Activated CD8-positive, alpha-beta memory T cell treated with anti-CD3 and anti-CD28 coated beads for 1 hour (primary cell): Measurements from ENCODE around the gene GNPAT.
A peak's percentile ranks its signal among the peaks of the same experiment; 100 is the strongest.

Source experiments
- DNase-seq, 2 donors: peaks; one replicate each; pipeline ENCODE4 v3.0.0-alpha.2; 2020; ENCODE audit warnings: low read depth in 1 of 2; ENCODE audit errors: extremely low read depth in 1 of 2

Gene GNPAT

DNA sequence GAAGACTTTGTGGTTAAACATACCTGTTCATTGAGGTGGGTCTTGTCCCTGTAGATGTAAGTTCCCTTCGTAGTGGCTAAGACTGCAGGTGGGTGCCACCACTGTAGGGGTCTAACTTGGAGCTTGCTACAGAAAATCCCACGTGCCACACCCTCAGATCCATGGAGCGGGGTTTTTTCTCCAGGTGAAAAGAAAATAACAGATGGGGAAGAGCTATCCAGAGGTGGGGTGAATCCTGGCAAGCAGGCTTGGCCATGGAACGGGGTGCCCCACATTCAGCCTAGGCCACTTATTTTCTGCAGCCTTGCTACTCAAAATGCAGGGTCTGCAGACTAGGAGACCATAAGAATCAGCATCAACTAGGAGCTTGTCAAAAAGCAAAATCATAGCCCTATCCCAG is 72.6 kb downstream of the GNPAT start:
- no peak for DNase-seq

GRCh38 chr1:231315887-231316286 is 74.9 kb downstream of the GNPAT start:
- DNase-seq, result peak in 1 of 2 donors; percentile 4

- DNase-seq, result no peak
These were observed 76.4 kb downstream of the GNPAT start for GRCh38 chr1:231317306-231318014.

DNA sequence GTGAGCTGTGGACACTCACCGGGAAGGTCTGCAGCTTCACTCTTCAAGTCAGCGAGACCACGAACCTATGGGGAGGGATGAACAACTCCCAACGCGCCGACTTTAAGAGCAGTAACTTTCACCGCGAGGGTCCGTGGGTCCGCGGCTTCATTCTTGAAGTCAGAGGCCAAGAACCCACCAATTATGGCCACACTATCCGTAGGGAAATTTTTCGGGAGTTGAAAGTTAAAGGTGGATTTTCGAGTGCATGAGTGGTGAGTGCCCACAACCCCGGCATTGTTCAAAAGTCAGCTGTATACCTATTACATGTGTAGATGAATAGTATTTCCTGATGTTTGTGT is 77.0 kb downstream of the GNPAT start:
- no peak for DNase-seq

- DNase-seq, result no peak
These were observed 77.6 kb downstream of the GNPAT start for GRCh38 chr1:231318568-231318967.

DNA sequence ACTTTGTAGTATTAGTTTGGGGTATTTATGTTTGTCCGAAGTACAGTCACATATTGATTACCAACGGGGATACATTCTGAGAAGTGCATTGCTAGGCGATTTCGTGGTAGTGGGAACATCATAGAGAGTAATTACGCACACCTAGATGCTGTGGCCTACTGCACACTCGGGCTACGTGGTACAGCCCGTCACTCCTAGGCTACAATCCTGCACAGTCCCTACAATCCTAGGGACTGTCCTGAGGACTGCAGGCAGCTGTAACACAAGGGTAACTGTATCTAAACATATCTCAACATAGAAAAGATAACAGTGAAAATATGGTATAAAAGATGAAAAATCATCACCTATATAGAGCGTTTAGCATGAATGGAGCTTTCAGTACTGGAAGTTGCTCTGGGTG is 78.1 kb downstream of the GNPAT start:
- DNase-seq, result no peak

DNA sequence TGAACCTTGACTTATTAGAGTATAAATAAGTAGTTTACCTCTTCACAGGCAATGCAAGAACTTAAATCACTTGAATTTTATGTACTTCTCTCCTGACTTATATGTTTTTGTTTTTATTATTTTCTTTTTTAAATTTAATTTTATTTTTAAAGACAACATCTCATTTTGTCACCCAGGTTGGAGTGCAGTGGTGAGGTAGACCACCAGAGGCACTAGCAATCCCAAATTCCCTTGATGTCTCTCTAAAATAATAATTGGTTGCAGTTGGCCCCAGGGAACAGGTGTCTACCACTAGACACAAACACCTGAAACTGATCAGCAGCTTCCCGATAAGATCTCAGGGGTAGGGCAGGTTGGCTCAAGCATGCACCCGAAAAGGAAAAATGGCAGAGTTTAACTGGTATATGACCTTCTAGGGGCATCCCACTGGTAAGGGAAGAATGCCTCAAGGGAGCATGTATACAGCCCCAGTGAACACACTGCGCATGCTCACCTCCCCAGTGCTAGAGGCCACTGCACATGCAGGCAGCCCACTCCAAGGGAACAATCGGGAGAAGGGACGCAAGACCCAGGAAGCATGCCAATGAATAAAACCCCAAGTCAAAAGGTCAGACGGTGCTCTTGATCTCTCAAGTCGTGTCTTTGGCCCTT is 82.0 kb downstream of the GNPAT start:
- no peak for DNase-seq

- no peak for DNase-seq
These were observed 83.6 kb downstream of the GNPAT start for GRCh38 chr1:231324660-231325059.

DNA sequence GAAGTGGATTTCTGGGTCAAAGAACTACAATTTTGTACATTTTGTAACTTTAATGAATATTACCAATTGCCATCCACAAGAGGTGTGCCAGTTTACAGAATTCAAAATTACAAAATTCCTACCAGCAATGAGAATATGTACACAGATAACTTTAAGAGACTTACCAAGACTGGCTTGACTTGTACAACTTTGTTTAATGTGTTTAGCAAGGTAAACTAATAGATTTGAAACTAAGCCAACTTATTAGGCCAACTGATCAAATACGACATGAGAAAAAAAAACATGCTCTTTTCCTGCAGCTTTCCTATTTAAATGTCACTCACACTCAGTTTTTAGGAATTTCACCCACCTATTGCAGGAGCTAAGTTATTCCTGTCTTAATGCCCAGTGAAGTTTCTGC is 85.2 kb downstream of the GNPAT start:
- no peak for DNase-seq
